ENCODE measurements around the gene PDE4D. TPM values are rescaled to one million over a fixed set of nuclear protein-coding genes. Genes with fewer than 3 reads are reported as not detected.

The PDE4D gene
- total and polyA plus RNA-seq, 10 of the 15 experiments (the other 5 are each of a cell fraction or from before 2014, with no cell fraction given), result 0.87 to 4.1 (median 2.2) TPM

GRCh38 chr5:59628062-59628828 is 265.3 kb downstream of the PDE4D start (continued):
- TF ChIP-seq ZBTB11 (CRISPR knock-in tag; IDR thresholded peaks at IDR 0.05) (no peak), USF2 (IDR thresholded peaks at IDR 0.05; ENCODE audit: borderline replicate concordance, low read depth, low read length) (no peak), IKZF2 (IDR thresholded peaks at IDR 0.05) (no peak), CTCF (IDR thresholded peaks at IDR 0.05 in 2 of 3, conservative IDR thresholded peaks at IDR 0.05 in 1 of 3; ENCODE audit: control insufficient read depth in 2 of 3, extremely low read depth in 1 of 3, insufficient read depth in 1 of 3, low read depth in 3 of 3, low read length in 3 of 3) (no peak)

Measured in GM12878 (cell line).